Panc1 (cell line): Measurements from ENCODE around the gene NEGR1. TPM values are rescaled to one million over a fixed set of nuclear protein-coding genes. Genes with fewer than 3 reads are reported as not detected.

Experiments
- ATAC-seq: fragments of 200-7000 bp; cut with Tn5 transposase; 2 replicates; pipeline ENCODE4 v1.9.1; 2020; ENCODE audit warnings: mild to moderate bottlenecking, moderate library complexity
- BruUV-seq: library from RNA; stranded (reverse); fragments of 400-500 nt; replicated peaks from 2 replicates; lab custom pipeline; 2021; lab: Mats Ljungman, UMichigan
- CTCF ChIA-PET: fragments of 300-600 bp; sonication (Branson Sonifier 250); formaldehyde crosslinking; loops from one replicate; lab custom pipeline; 2022; ENCODE audit warnings: antibody characterized with exemption; lab: Charles Lee
- POLR2A ChIA-PET: fragments of 300-600 bp; sonication (Branson Sonifier 250); formaldehyde crosslinking; loops from one replicate; lab custom pipeline; 2022; ENCODE audit warnings: antibody characterized with exemption; lab: Charles Lee
- DNase-seq: peaks from one replicate; pipeline ENCODE4 v3.0.0-alpha.2; 2010; ENCODE audit warnings: low read depth, low spot score
- H3K27ac ChIP-seq: 2 replicates; pipeline ENCODE4 v1.5.1; 2011; ENCODE audit warnings: mild to moderate bottlenecking, low read length, inconsistent platforms
- H3K27me3 ChIP-seq: fragments of 200-500 bp; sonication (Bioruptor generic); 2 replicates; pipeline ENCODE4 v1.6.0; 2014; ENCODE audit warnings: low read length, inconsistent platforms; ENCODE audit not compliant: control insufficient read depth, insufficient read depth
- H3K36me3 ChIP-seq: fragments of 200-500 bp; sonication (Bioruptor generic); 2 replicates; pipeline ENCODE4 v1.5.1; 2014; ENCODE audit warnings: inconsistent platforms, mild to moderate bottlenecking, low read length, moderate library complexity; ENCODE audit not compliant: control insufficient read depth, insufficient read depth
- H3K4me1 ChIP-seq: 2 replicates; pipeline ENCODE4 v1.5.1; 2011; ENCODE audit warnings: inconsistent platforms, mild to moderate bottlenecking, low read length, moderate library complexity; ENCODE audit not compliant: control insufficient read depth, insufficient read depth
- H3K4me3 ChIP-seq, 2 experiments: 2 replicates each; pipeline ENCODE4 v1.5.1; 2011 to 2012; ENCODE audit warnings: low read depth in 2 of 2, low read length in 2 of 2, mild to moderate bottlenecking in 2 of 2, inconsistent platforms in 1 of 2, moderate library complexity in 1 of 2
- H3K9me3 ChIP-seq: fragments of 200-500 bp; sonication (Bioruptor generic); 2 replicates; pipeline ENCODE4 v1.5.1; 2014; ENCODE audit warnings: low read depth, mild to moderate bottlenecking, inconsistent platforms, low read length, moderate library complexity; ENCODE audit not compliant: control insufficient read depth, insufficient read depth
- POLR2AphosphoS5 ChIP-seq: IDR thresholded peaks from 2 replicates; pipeline ENCODE4 v1.6.1; 2012; ENCODE audit warnings: mild to moderate bottlenecking, low read depth, low read length, moderate library complexity
- SIN3A ChIP-seq: IDR thresholded peaks from 2 replicates; pipeline ENCODE4 v1.6.1; 2012; ENCODE audit warnings: low read depth, mild to moderate bottlenecking, low read length, moderate library complexity, borderline replicate concordance; ENCODE audit not compliant: insufficient read depth
- TCF7L2 ChIP-seq: IDR thresholded peaks from 2 replicates; pipeline ENCODE4 v1.6.1; 2011; ENCODE audit warnings: mild to moderate bottlenecking, low read depth, low read length, inconsistent platforms
- in situ Hi-C: cut with HindIII; loops from 2 replicates; pipeline ENCODE4 v1.10.0; 2016; ENCODE audit warnings: low sequenced_read_pairs, low pct_unique_long_range_greater_than_20kb
- intact Hi-C: fragments of 100-400 bp; cut with micrococcal nuclease; formaldehyde crosslinking; loops from one replicate; pipeline ENCODE4 v1.10.0; 2022; ENCODE audit not compliant: unreplicated experiment
- total RNA-seq: library from RNA; stranded (reverse); gene quantifications from one replicate; pipeline ENCODE4 v1.2.1, GENCODE V29; 2021; ENCODE audit not compliant: unreplicated experiment
- TF ChIP-seq, protein P1 (sequence below): fragments of 450-650 bp; IDR thresholded peaks from 2 replicates; pipeline ENCODE4 v1.5.1; 2017; ENCODE audit warnings: mild to moderate bottlenecking
- TF ChIP-seq, protein P2 (sequence below), 2 experiments: IDR thresholded peaks; 2 replicates each; pipeline ENCODE4 v1.6.1; 2011 to 2012; ENCODE audit warnings: low read depth in 2 of 2, control low read depth in 1 of 2, low read length in 1 of 2, mild to moderate bottlenecking in 1 of 2, moderate library complexity in 1 of 2; ENCODE audit not compliant: insufficient read depth in 1 of 2

The NEGR1 gene
- total RNA-seq, 1 experiment from 2014 or later = 2.7 TPM

- POLR2A ChIA-PET = no interaction called here
- TF ChIP-seq POLR2AphosphoS5 (no peak), TCF7L2 (no peak), SIN3A (no peak)
- TF ChIP-seq, protein P1, sequence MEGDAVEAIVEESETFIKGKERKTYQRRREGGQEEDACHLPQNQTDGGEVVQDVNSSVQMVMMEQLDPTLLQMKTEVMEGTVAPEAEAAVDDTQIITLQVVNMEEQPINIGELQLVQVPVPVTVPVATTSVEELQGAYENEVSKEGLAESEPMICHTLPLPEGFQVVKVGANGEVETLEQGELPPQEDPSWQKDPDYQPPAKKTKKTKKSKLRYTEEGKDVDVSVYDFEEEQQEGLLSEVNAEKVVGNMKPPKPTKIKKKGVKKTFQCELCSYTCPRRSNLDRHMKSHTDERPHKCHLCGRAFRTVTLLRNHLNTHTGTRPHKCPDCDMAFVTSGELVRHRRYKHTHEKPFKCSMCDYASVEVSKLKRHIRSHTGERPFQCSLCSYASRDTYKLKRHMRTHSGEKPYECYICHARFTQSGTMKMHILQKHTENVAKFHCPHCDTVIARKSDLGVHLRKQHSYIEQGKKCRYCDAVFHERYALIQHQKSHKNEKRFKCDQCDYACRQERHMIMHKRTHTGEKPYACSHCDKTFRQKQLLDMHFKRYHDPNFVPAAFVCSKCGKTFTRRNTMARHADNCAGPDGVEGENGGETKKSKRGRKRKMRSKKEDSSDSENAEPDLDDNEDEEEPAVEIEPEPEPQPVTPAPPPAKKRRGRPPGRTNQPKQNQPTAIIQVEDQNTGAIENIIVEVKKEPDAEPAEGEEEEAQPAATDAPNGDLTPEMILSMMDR = no peak
- TF ChIP-seq, protein P2, sequence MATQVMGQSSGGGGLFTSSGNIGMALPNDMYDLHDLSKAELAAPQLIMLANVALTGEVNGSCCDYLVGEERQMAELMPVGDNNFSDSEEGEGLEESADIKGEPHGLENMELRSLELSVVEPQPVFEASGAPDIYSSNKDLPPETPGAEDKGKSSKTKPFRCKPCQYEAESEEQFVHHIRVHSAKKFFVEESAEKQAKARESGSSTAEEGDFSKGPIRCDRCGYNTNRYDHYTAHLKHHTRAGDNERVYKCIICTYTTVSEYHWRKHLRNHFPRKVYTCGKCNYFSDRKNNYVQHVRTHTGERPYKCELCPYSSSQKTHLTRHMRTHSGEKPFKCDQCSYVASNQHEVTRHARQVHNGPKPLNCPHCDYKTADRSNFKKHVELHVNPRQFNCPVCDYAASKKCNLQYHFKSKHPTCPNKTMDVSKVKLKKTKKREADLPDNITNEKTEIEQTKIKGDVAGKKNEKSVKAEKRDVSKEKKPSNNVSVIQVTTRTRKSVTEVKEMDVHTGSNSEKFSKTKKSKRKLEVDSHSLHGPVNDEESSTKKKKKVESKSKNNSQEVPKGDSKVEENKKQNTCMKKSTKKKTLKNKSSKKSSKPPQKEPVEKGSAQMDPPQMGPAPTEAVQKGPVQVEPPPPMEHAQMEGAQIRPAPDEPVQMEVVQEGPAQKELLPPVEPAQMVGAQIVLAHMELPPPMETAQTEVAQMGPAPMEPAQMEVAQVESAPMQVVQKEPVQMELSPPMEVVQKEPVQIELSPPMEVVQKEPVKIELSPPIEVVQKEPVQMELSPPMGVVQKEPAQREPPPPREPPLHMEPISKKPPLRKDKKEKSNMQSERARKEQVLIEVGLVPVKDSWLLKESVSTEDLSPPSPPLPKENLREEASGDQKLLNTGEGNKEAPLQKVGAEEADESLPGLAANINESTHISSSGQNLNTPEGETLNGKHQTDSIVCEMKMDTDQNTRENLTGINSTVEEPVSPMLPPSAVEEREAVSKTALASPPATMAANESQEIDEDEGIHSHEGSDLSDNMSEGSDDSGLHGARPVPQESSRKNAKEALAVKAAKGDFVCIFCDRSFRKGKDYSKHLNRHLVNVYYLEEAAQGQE (IDR thresholded peaks at IDR 0.05; ENCODE audit: insufficient read depth in 1 of 2, low read depth in 2 of 2, low read length in 1 of 2) = no peak
These were observed 184.3 kb downstream of the NEGR1 start for GRCh38 chr1:72097851-72098570.

GRCh38 chr1:72094209-72094608 is 188.1 kb downstream of the NEGR1 start:
- ChIA-PET POLR2A (no interaction called here), CTCF (no interaction called here)
- no peak for TF ChIP-seq TCF7L2
- no peak for TF ChIP-seq POLR2AphosphoS5
- TF ChIP-seq, protein P2 (IDR thresholded peaks at IDR 0.05; ENCODE audit: insufficient read depth in 1 of 2, low read depth in 2 of 2, low read length in 1 of 2) = no peak
- no peak for TF ChIP-seq SIN3A
- TF ChIP-seq, protein P1 = no peak
- H3K4me3 ChIP-seq = no peak overlapping the region
- no TSS peak for BruUV-seq
- no peak for ATAC-seq
- intact Hi-C loops (no loop called here), in situ Hi-C loops (no loop called here)
- no peak overlapping the region for H3K27ac ChIP-seq
- H3K36me3 ChIP-seq = no peaks in the 10 kb centered on the region
- no peak for DNase-seq
- no peaks in the 10 kb centered on the region for H3K4me1 ChIP-seq
- no peaks in the 10 kb centered on the region for H3K9me3 ChIP-seq
- no peaks in the 10 kb centered on the region for H3K27me3 ChIP-seq

More at GRCh38 chr1:72097851-72098570, 184.3 kb downstream of the NEGR1 start:
- Histone ChIP-seq H3K27me3 (no peaks in the 10 kb centered on the region), H3K9me3 (no peaks in the 10 kb centered on the region), H3K36me3 (no peaks in the 10 kb centered on the region), H3K4me1 (no peaks in the 10 kb centered on the region), H3K4me3 (no peak overlapping the region), H3K27ac (no peak overlapping the region)
- intact Hi-C loops = no loop called here
- BruUV-seq = no TSS peak
- DNase-seq (no peak), ATAC-seq (no peak)
- CTCF ChIA-PET = no interaction called here
- in situ Hi-C loops = no loop called here
